ENCODE measurements around the gene RPL28.

- TF ChIP-seq, protein P1, sequence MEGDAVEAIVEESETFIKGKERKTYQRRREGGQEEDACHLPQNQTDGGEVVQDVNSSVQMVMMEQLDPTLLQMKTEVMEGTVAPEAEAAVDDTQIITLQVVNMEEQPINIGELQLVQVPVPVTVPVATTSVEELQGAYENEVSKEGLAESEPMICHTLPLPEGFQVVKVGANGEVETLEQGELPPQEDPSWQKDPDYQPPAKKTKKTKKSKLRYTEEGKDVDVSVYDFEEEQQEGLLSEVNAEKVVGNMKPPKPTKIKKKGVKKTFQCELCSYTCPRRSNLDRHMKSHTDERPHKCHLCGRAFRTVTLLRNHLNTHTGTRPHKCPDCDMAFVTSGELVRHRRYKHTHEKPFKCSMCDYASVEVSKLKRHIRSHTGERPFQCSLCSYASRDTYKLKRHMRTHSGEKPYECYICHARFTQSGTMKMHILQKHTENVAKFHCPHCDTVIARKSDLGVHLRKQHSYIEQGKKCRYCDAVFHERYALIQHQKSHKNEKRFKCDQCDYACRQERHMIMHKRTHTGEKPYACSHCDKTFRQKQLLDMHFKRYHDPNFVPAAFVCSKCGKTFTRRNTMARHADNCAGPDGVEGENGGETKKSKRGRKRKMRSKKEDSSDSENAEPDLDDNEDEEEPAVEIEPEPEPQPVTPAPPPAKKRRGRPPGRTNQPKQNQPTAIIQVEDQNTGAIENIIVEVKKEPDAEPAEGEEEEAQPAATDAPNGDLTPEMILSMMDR (IDR thresholded peaks at IDR 0.05; ENCODE audit: insufficient read depth, low read length) = no peak
- TF ChIP-seq GABPA (IDR thresholded peaks at IDR 0.05; ENCODE audit: low read depth) (no peak), POLR2AphosphoS5 (IDR thresholded peaks at IDR 0.05; ENCODE audit: low read depth) (no peak), SPI1 (IDR thresholded peaks at IDR 0.05; ENCODE audit: borderline replicate concordance, low read depth) (no peak)
- TF ChIP-seq, protein P2, sequence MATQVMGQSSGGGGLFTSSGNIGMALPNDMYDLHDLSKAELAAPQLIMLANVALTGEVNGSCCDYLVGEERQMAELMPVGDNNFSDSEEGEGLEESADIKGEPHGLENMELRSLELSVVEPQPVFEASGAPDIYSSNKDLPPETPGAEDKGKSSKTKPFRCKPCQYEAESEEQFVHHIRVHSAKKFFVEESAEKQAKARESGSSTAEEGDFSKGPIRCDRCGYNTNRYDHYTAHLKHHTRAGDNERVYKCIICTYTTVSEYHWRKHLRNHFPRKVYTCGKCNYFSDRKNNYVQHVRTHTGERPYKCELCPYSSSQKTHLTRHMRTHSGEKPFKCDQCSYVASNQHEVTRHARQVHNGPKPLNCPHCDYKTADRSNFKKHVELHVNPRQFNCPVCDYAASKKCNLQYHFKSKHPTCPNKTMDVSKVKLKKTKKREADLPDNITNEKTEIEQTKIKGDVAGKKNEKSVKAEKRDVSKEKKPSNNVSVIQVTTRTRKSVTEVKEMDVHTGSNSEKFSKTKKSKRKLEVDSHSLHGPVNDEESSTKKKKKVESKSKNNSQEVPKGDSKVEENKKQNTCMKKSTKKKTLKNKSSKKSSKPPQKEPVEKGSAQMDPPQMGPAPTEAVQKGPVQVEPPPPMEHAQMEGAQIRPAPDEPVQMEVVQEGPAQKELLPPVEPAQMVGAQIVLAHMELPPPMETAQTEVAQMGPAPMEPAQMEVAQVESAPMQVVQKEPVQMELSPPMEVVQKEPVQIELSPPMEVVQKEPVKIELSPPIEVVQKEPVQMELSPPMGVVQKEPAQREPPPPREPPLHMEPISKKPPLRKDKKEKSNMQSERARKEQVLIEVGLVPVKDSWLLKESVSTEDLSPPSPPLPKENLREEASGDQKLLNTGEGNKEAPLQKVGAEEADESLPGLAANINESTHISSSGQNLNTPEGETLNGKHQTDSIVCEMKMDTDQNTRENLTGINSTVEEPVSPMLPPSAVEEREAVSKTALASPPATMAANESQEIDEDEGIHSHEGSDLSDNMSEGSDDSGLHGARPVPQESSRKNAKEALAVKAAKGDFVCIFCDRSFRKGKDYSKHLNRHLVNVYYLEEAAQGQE (IDR thresholded peaks at IDR 0.05; ENCODE audit: insufficient replicate concordance, low read depth) = no peak
Observed at GRCh38 chr19:55419103-55419502, 33.4 kb downstream of the RPL28 start.
